Limb (tissue), 2 donors: ENCODE data around the gene ACTMAP.

Experiments used
- DNase-seq, 2 donors: peaks; one replicate each; pipeline ENCODE4 v3.0.0-alpha.2; 2016; ENCODE audit errors: extremely low spot score in 2 of 2

ACTMAP gene

DNA sequence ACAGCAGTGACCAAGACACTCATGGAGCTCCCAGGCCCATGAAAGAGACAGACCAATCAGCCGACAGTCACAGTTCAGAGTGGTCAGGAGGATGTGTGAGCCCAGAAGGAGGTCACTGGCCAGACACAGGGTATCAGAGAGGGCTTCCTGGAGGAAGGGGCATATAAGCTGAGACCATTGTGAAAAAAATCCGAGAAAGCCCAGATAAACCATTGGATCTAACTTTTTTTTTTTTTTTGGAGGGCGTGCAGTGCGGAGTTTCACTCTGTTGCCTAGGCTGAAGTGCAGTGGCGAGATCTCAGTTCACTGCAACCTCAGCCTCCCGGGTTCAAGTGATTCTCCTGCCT lies 29.2 kb downstream of the ACTMAP start:
- DNase-seq = no peak

DNA sequence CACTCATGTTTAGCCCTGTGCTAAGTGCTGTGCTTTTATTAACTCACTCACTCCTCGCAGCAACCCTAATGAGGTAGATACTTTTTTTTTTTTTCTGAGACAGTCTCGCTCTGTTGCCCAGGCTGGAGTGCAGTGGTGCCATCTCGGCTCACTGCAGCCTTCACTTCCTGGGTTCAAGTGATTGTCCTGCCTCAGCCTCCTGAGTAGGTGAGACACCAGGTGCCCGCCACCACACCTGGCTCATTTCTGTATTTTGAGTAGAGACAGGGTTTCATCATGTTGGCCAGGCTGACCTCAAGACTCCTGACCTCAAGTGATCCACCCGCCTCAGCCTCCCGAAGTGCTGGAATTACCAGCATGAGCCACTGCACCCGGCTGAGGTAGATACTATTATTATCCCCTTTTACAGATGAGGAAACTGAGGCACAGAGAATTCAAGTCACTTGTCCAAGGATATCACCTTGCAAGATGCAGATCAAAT lies 30.8 kb downstream of the ACTMAP start:
- no peak for DNase-seq

DNA sequence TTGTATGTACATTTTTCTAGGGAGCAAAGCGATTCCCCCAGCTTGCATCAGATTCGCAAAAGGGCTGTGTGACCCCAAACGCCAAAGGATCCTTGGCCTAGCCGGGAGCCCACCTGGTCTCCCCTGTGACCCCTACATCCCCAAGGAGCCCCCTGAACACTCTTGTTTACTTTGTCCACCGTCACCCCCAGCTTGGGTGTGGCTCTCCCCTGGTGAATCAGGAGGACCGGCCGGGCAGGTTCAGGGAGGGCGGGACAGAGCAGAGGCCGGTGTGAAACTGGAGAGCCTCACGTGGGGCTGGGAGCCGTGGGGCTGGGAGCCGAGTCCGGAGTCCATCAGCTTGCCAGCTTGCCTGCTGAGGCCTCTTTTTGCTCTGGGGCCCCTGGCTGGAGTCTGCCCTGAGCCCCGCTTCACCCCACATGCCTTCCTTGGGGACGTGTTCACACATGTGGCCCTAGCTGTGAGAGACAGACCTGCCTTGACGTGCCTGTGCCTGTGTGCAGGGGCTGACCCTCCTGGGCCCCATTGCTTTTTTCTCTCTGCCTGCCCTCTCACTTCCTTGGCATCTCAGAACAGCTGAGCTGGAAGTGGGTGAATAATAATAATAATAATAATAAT lies 31.4 kb downstream of the ACTMAP start:
- peak in 1 of 2 donors; percentile 65 for DNase-seq

DNA sequence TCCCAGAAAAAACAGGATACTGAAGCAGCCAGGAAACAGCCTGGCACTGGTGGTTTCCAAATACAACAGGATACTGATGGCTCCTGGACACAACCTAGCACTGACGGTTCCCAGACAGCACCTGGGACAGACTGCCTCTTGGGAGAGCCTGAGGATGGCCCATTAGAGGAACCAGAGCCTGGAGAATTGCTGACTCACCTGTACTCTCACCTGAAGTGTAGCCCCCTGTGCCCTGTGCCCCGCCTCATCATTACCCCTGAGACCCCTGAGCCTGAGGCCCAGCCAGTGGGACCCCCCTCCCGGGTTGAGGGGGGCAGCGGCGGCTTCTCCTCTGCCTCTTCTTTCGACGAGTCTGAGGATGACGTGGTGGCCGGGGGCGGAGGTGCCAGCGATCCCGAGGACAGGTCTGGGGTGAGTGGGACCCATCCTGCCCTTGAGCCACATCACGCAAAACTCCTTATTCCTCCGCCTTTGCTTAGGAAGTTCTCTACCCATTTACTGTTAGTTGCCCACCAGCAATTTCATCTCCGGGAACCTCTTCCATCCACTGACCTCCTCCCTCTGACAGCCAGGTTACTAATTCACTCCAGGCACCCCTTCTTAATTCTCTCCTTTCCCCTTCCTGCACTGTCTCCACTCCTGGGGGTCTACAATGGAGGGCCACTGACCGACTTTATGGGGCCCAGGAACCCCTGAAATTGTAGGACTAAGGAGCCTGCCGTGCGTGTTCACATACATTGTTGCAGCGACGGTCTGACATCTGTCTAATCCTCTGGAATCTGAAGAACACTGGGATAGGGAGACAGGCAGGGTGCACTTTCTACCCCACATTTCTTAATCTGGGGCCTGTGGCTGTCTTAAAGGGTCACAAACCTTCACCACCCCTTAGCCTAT lies 32.1 kb downstream of the ACTMAP start:
- DNase-seq = no peak

DNA sequence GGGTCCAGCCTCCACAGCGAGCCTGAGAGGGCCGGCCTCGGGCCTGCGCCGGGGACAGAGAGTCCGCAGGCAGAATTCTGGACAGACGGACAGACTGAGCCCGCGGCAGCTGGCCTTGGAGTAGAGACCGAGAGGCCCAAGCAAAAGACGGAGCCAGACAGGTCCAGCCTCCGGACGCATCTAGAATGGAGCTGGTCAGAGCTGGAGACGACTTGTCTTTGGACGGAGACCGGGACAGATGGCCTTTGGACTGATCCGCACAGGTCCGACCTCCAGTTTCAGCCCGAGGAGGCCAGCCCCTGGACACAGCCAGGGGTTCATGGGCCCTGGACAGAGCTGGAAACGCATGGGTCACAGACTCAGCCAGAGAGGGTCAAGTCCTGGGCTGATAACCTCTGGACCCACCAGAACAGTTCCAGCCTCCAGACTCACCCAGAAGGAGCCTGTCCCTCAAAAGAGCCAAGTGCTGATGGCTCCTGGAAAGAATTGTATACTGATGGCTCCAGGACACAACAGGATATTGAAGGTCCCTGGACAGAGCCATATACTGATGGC lies 32.9 kb downstream of the ACTMAP start:
- no peak for DNase-seq

DNA sequence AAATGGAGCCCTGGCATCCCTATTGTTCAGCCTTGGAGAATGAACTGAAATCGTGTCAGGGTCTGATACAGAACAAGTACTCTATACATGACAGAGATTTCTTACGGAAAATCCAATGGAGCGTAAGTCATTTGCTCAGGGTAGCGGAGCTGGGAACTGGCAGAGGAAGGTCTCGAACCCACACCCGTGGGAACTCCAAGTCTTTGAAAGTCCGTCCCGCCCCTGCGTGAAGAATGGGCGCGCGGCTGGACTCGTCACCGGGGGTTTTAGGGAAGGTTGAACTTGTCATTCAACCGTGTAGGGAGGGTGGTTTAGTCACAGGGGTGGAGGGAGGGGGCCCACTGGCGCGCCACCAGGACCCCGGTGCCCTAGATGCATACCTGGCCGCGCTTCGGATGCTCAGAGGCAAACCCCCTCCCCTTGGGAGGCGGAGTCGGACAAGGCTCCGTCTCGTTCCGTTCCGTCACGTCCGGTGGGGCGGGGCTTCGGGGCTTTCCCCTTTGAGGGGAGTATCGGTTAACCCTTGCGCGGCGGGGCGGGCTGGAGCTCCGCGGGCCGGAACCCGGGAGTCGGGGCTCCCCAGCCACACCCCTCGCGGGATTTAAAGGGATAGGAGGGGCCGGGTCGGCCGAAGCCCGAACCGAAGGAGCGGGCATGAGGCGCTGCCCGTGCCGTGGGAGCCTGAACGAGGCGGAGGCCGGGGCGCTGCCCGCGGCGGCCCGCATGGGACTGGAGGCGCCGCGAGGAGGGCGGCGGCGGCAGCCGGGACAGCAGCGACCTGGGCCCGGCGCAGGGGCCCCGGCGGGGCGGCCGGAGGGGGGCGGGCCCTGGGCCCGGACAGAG lies 33.6 kb downstream of the ACTMAP start, which contains the start of the genes COQ8B and ITPKC:
Gene COQ8B, minus strand, starts transcription at position 405 of the 843 bp plus-strand sequence. CDS start 2,254 bp downstream, outside the sequence.
Gene ITPKC, plus strand, starts transcription at position 631 of the 843 bp plus-strand sequence. Its CDS starts 24 bp downstream, at position 655.
- DNase-seq = peak; percentile 97 to 100

DNA sequence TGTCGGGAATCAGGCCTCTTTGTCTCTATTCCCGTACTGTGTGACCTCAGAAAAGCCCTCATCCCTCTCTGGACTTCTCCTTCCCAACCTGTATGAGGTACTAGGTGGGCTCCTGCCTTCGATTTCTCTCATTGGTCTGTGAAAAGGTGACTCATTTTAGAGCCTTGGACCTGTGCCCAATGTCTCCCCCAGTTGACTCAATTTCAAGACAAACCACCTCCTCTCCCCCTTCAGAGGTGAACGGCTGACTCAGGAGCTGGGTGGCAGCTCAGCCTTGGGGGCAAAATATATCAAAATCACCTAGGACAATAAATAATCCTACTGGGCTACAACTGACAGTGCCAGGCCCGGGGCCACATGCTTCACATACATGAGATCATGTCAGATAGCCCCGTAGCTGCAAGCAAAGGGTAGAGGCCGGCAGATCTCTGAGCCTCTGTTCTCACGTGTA lies 34.2 kb downstream of the ACTMAP start:
- no peak for DNase-seq

DNA sequence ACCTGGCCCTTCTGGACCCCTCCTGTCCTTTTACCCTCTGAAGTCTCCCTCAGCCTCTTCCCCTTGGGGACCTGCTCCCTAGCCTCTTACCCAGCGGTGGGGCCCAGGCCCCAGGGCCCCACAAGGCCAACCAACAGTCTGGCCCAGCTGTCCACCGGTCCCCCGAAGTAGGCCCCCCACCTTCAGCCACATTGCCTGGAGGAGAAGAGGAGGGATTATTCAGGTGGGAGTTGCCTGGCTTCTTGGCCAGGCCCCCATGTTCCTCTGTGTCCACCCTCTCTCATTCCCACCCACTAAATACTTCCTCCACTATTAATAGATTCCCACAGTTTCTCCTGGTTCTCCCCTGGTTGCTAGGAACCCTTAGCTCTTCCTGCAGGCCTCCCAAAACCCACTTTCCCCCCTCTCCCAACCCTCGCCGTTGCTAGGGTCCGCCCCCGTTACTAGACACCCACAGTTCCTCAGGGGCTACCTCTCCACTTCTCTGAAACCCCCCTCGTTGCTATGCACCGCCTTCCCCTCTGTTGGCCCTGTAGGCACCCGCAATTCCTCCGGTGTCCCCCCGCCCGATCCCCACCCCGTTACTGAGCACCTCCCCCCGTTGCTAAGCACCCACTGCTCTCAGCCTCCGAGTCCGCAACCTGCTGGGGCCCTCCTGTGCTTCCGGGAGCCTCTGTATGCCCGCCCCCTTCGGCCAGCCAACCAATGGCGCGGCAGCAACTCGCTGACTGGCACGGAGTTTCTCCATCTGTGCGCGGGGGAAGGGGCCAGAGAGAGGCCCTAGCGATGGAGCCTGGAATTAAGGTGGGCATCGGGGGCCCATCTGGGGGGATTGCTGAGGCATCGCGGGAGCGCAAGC lies 35.6 kb downstream of the ACTMAP start:
- DNase-seq = peak; percentile 96 to 99

DNA sequence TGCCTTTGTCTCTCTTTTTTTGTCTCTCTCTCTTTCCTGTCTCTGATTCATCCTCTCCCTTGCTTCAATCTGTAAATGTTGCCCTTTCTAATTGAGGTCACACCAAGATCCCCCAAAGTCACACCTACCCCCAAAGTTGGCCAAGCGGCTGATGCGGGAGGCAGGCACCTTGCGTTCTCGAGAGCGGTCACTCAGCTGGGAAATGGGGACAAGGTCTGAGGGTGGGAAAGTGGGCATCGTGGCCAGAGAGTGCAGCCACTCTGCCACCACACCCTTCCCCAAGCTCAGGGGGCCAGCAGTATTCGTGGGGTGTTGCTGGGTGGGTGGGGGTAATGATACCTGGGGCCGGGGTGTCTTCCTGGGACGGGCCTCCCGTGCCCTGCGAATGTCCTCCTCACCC lies 36.3 kb downstream of the ACTMAP start:
- no peak for DNase-seq

DNA sequence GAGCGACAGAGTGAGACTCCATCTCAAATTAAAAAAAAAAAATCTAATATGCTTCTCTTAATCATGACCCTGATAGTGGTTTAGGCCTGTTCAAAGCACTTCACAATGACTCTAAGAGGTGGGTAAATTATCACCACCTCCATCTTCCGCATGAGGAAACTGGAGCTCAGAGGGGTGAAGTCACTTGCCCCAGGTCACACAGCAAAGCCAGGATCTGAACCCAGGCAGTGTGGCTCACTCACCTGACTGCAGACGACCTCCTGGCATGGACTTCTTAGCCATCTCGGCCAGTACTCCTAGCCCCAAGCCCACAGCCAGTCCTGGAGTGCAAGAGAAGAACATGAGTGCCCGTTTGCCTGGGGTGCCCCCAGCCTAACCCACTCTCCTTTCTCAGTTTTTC lies 40.5 kb downstream of the ACTMAP start:
- no peak for DNase-seq

DNA sequence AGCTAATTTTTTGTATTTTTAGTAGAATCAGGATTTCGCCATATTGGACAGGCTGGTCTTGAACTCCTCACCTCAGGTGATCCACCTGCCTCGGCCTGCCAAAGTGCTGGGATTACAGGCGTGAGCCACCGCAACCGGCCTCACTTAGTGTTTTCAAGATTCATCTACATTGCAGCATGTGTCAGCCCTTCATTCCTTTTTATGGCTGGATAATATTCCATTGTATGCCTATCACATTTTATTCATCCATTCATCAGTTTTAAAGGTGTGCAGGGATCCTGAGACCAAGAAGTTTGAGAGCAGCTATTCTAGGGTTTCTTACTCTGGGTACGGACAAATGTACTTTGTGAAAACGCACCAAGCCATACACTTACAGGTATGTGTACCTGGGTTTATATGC lies 42.7 kb downstream of the ACTMAP start:
- no peak for DNase-seq

DNA sequence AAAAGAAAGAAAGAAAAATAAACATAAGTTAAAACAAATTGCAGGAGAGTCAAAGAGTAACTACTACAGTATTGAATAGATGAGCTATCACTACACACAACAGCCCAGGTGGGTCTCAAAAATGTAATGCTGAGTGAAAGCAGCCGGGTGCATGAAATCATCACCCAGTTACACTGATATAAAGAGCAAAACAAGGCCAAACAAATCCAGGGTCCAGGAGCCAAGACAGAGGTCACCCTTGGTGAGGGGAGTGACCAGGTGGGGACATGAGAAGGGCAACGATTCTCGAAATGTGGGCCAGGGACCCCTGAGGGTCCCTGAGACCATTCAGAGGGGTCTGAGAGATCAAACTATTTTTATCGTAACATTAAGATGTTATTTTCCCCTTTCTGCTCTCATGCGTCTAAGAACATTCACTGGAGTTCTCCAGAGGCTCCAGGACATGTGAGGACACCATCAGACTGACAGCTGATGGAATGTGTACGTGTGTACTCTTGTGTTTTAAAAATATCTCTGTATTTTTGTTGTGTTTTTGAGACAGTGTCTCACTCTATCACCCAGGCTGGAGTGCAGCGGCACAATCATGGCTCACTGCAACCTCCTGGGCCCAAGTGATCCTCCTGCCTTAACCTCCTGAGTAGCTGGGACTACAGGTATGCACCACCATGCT lies 44.2 kb downstream of the ACTMAP start:
- DNase-seq = no peak

DNA sequence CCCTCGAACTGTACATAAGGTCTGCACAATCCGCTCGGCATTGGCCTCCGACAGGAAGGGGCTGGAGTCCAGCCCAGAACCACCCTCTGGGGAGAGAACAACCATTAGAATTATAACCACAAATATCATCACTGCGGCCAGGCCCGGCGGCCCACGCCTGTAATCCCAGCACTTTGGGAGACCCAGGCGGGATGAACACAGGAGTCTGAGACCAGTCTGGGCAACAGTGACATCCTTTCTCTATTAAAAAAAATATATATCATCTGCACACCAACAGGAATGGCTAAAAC lies 45.0 kb downstream of the ACTMAP start:
- no peak for DNase-seq

DNA sequence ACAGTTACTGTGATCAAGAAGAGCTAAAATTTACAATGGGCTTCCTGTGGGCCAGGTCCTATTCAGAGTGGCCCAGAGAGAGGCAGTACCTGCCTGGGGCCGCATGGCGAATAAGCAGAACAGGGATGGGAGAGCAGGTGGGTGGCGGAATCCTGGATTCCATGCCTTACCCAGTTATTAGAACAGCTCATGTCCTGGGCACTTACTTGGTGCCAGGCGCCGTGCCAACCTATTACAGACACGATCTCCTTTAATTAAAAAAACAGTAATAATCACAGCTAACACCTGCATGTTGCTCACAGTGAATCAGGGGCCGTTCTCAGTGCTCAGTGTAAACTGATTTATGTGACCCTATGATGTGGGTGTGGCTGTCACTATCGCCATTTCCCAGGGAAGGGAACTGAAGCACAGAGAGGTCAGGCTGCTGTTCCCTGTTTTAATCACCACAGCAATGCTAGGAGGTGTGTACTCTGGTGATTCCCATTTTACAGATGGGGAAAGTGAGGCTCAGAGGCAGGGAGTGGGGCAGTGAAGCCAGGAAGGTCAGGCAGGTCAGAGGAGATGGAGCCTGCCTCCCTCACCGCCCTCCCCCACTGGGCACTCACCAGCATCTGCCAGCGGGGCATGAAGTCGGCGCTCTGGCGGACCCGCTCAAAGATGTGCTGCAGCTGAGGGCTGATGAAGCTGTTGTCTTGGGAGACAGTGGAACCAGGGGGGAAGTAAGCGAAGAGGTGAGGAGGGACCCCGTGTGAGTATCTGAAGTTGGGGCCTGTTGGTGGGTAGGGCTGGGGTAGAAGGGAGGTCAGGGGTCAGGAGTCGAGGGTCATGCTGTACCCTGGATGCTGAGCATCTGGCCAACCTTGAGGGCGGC lies 45.6 kb downstream of the ACTMAP start:
- DNase-seq = no peak

DNA sequence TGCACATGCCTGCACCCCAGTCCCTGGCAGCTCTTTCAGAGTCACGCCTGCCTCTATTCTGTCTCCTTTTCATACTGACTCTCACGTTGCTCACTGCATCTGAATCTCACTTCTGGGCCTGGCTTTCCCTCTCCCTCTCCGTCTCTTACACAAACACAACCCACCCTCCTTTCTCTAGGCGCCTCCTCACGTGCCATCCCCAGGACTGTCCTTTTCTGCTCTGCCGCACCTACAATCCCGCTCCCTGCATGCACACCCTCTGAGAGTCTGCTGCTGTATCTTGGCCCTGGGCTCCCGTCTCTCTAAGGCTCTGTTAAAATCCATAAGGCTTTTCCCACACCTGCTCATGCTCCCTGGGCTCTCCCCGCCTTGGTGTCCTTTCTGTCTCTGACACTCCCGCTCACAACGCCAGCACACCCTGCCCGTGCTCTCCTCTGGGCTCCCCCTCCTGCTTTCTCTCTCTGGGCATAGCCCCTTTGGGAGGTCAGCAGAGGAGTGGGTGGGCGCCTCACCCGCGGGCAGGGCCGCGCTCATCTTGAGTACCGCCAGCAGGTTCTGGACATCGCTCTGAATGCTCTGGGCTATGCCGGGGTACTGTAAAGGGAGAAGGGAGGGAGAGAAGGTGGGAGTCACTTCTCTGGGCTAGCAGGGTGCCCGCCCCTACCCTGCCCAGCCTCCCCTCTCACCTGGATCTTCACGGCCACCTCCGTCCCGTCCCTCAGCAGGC lies 47.1 kb downstream of the ACTMAP start:
- no peak for DNase-seq

DNA sequence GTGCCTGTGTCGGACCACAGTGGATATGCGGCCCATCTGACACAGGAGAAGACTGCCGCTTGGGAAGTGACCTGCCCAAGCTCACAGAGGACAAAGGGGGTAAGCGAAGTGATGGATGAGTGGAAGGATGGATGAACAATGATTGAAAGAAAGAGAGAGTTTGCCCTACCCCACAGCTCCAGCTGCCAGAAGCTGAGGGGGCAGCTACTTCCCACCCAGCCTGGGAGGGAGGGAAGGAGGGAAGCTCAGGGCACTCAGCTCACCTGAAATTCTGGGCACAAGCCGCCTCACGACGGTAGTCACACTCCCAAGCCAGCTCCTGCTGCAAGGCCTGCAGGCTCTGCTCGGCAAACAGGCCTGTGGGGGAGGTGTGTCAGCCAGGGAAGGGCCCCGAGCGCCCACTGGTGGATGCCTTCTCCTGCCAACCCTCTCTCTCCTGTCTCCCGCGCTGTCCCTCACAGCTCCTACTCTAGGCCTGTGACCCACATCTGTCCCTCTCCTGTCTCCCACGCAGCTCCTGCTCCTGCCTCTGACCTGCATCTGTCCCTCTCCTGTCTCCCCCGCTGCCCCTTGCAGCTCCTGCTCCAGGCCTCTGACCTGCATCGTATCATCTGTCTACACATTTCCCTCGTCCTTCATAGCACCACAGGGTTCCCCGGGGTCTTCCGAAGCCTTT lies 47.8 kb downstream of the ACTMAP start:
- peak in 1 of 2 donors; percentile 60 for DNase-seq

DNA sequence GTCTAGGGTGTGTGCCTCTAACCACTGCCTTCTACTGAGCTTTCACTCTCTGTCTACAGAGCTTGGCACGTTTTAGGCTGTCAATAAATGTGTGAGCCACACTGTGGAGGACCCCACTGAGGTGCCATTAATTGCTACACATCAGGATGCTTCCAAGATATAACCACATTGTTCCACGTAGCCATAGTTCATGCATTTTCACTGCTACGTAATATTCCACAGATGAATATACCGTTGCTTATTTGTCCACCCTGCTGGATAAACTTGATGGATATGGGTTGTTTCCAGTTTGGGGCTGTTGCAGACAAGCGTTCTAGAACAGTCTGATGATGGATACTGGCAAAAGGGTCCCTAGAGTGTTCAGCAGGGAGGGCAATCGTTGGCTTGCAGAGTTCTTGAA lies 48.5 kb downstream of the ACTMAP start:
- DNase-seq = no peak

DNA sequence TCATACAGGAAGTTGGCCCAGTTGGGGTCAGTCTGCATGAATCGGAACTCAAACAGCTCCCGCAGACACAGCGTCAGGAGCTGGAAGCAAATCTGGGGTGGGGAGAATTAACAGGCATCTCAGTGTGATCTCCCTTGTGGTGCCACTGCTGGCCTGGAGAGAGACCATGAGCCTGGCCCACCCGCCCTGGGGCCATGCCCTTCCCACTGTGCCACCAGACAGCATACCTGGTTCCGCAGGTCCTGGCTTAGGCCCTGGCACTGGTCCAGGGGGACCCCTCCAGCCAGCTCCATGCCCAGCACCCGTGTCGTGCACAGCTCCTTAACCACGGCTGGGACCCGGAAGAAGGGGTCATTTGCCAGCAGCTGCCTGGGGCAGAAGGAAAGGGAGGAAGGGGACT lies 50.2 kb downstream of the ACTMAP start:
- no peak for DNase-seq
